Measurements from ENCODE around the gene ADAMTS6.
"Not testable (repeated sequence)": the region's sequence is repeated elsewhere in the genome, so short reads cannot be mapped to it uniquely, and the experiment has no call there.

Gene ADAMTS6

GRCh38 chr5:65364907-65365306, 116.8 kb downstream of the ADAMTS6 start:
- DNase-seq: no peak

GRCh38 chr5:65363499-65363898, 118.2 kb downstream of the ADAMTS6 start:
- no peak for DNase-seq

- no peak for DNase-seq
These were observed 121.7 kb downstream of the ADAMTS6 start for GRCh38 chr5:65359981-65360380.

- DNase-seq: no peak
These were observed 122.2 kb downstream of the ADAMTS6 start for GRCh38 chr5:65359569-65359968.

- no peak for DNase-seq
These were observed 125.4 kb downstream of the ADAMTS6 start for GRCh38 chr5:65356274-65356673.

GRCh38 chr5:65355301-65355700, 126.4 kb downstream of the ADAMTS6 start:
- DNase-seq: no peak

- DNase-seq: no peak
These were observed 139.9 kb downstream of the ADAMTS6 start for GRCh38 chr5:65341835-65342234.

GRCh38 chr5:65338606-65339151, 143.0 kb downstream of the ADAMTS6 start:
- no peak for DNase-seq

GRCh38 chr5:65334077-65334476, 147.6 kb downstream of the ADAMTS6 start:
- no peak for DNase-seq

GRCh38 chr5:65332591-65332990, 149.1 kb downstream of the ADAMTS6 start:
- no peak for DNase-seq

GRCh38 chr5:65329266-65329665, 152.5 kb downstream of the ADAMTS6 start:
- no peak for DNase-seq

- DNase-seq: peak; percentile 31
These were observed 154.1 kb downstream of the ADAMTS6 start for GRCh38 chr5:65327582-65327981.

GRCh38 chr5:65326922-65327321, 154.8 kb downstream of the ADAMTS6 start:
- DNase-seq: peak; percentile 75

- DNase-seq: no peak
These were observed 157.5 kb downstream of the ADAMTS6 start for GRCh38 chr5:65324226-65324625.

GRCh38 chr5:65320704-65321103, 161.0 kb downstream of the ADAMTS6 start:
- not testable (repeated sequence) for DNase-seq

GRCh38 chr5:65320250-65320649, 161.5 kb downstream of the ADAMTS6 start:
- no peak for DNase-seq

GRCh38 chr5:65307931-65308330, 173.8 kb downstream of the ADAMTS6 start:
- DNase-seq: no peak

- DNase-seq: peak; percentile 58
These were observed 174.6 kb downstream of the ADAMTS6 start for GRCh38 chr5:65307088-65307487.

GRCh38 chr5:65305913-65306312, 175.8 kb downstream of the ADAMTS6 start:
- DNase-seq: peak; percentile 70

- peak; percentile 89 for DNase-seq
These were observed 181.9 kb downstream of the ADAMTS6 start for GRCh38 chr5:65299861-65300260.

- no peak for DNase-seq
These were observed 185.7 kb downstream of the ADAMTS6 start for GRCh38 chr5:65296067-65296466.

GRCh38 chr5:65292196-65292595, 189.5 kb downstream of the ADAMTS6 start:
- DNase-seq: peak; percentile 15

GRCh38 chr5:65290677-65291076, 191.0 kb downstream of the ADAMTS6 start:
- DNase-seq: peak; percentile 45

- DNase-seq: no peak
These were observed 193.1 kb downstream of the ADAMTS6 start for GRCh38 chr5:65288657-65289056.

GRCh38 chr5:65279603-65280002, 202.1 kb downstream of the ADAMTS6 start:
- no peak for DNase-seq

Data from fibroblast of skin of scalp (primary cell).